ENCODE data around the gene ROR1. TPM values are rescaled to one million over a fixed set of nuclear protein-coding genes. Genes with fewer than 3 reads are reported as not detected.

Gene ROR1
- total and polyA plus RNA-seq, 2 of the 4 experiments (the other 2 are of a cell fraction) = 4.4 to 10.0 TPM

DNA sequence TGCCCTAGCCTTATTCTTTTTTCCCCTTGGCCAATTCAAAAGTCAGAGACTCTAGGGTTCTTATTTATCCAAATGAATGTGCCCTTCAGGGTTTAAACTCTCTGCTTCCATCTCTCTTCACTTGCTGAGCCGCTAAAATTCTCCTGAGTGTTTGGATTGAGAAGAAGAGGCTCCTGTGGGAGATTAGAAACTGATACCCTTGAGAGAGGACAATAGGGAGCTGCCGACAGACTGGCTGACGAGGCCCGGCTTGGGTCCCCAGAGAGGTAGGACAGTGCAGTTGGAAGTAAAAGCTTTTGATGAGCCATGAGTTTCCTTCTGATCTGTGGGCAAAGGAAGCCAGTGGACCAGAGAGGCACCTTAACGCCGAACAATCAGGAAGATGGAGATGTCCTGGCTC is 388.3 kb downstream of the ROR1 start:
- no peak overlapping the region for H3K27ac ChIP-seq (ENCODE audit: insufficient read depth, low read length)
- TF ChIP-seq BHLHE40 (IDR thresholded peaks at IDR 0.05; ENCODE audit: low read depth, low read length) (no peak), CHD1 (IDR thresholded peaks at IDR 0.05; ENCODE audit: low read depth, low read length) (no peak), RFX5 (IDR thresholded peaks at IDR 0.05; ENCODE audit: low read depth, low read length) (no peak), MXI1 (IDR thresholded peaks at IDR 0.05; ENCODE audit: borderline replicate concordance, low read depth, low read length) (no peak), FOS (IDR thresholded peaks at IDR 0.05; ENCODE audit: low read depth, low read length) (no peak)
- TF ChIP-seq, protein P1, sequence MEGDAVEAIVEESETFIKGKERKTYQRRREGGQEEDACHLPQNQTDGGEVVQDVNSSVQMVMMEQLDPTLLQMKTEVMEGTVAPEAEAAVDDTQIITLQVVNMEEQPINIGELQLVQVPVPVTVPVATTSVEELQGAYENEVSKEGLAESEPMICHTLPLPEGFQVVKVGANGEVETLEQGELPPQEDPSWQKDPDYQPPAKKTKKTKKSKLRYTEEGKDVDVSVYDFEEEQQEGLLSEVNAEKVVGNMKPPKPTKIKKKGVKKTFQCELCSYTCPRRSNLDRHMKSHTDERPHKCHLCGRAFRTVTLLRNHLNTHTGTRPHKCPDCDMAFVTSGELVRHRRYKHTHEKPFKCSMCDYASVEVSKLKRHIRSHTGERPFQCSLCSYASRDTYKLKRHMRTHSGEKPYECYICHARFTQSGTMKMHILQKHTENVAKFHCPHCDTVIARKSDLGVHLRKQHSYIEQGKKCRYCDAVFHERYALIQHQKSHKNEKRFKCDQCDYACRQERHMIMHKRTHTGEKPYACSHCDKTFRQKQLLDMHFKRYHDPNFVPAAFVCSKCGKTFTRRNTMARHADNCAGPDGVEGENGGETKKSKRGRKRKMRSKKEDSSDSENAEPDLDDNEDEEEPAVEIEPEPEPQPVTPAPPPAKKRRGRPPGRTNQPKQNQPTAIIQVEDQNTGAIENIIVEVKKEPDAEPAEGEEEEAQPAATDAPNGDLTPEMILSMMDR (conservative IDR thresholded peaks at IDR 0.05; ENCODE audit: low read depth, low read length) = no peak
- TF ChIP-seq, protein P2, sequence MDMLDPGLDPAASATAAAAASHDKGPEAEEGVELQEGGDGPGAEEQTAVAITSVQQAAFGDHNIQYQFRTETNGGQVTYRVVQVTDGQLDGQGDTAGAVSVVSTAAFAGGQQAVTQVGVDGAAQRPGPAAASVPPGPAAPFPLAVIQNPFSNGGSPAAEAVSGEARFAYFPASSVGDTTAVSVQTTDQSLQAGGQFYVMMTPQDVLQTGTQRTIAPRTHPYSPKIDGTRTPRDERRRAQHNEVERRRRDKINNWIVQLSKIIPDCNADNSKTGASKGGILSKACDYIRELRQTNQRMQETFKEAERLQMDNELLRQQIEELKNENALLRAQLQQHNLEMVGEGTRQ (IDR thresholded peaks at IDR 0.05; ENCODE audit: low read depth, low read length) = no peak
- no peaks in the 10 kb centered on the region; the same call in 1 of the 2 replicates for H3K9me1 ChIP-seq (ENCODE audit: insufficient read depth, low read length)
- H3K56ac ChIP-seq (ENCODE audit: extremely low read depth, insufficient read depth, low read length) = no peak overlapping the region
- no peak overlapping the region for H4K8ac ChIP-seq (ENCODE audit: low read depth in 2 of 2, low read length in 2 of 2)
- no peak overlapping the region for H2BK5ac ChIP-seq (ENCODE audit: low read depth, low read length, poor library complexity, severe bottlenecking)
- no peak overlapping the region for H3K4me2 ChIP-seq (ENCODE audit: low read depth, low read length)
- ATAC-seq (ENCODE audit: low read depth) = no peak
- no peak overlapping the region for H2AFZ ChIP-seq (replicated peaks; ENCODE audit: low read length, poor library complexity)
- H4K91ac ChIP-seq (ENCODE audit: insufficient read depth, low read depth, low read length) = no peak overlapping the region
- H4K5ac ChIP-seq (ENCODE audit: low read depth, low read length) = no peak overlapping the region
- BruUV-seq (replicated peaks) = no TSS peak
- H2BK15ac ChIP-seq (ENCODE audit: low read depth, low read length) = no peak overlapping the region
- no peak overlapping the region for H3K14ac ChIP-seq (replicated peaks; ENCODE audit: low read depth, low read length)
- peak overlapping the region; percentile 11; the same call in 1 of the 2 replicates for H2AK5ac ChIP-seq (ENCODE audit: low read depth, low read length)
- no peaks in the 10 kb centered on the region for H3K79me1 ChIP-seq (ENCODE audit: low read depth in 1 of 2, low read length in 2 of 2)
- WGBS, 2 experiments (ENCODE audit: extremely low coverage in 2 of 2, insufficient read length in 1 of 2) = 86% methylated on average over 5 of the region's 6 CpGs; no CpG with 5 or more reads in 1 of the 2 experiments
- CTCF ChIA-PET = interaction anchor here (2.5 kb wide), 1 partner anchor 24 kb away, joined by 7 read pairs; no protein-coding TSS in a partner anchor
- H3K27me3 ChIP-seq (ENCODE audit: control insufficient read depth, insufficient read depth, low read length) = no peaks in the 10 kb centered on the region
- in situ Hi-C loops (cut with MboI; ENCODE audit: low sequenced_read_pairs) = loop anchor here (5.0 kb wide), 1 partner anchor 80 kb away; no protein-coding TSS in a partner anchor
- intact Hi-C loops (cut with micrococcal nuclease) = loop anchor here (5.0 kb wide), 3 partner anchors 385 to 545 kb away; no protein-coding TSS in a partner anchor
- no peak overlapping the region for H2BK120ac ChIP-seq (ENCODE audit: low read depth, low read length)
- no peak overlapping the region for H3K4ac ChIP-seq (ENCODE audit: low read depth, low read length)
- no peak for DNase-seq
- POLR2A ChIA-PET (ENCODE audit: unreplicated experiment) = no interaction called here
- H3K4me3 ChIP-seq (ENCODE audit: insufficient read depth, low read depth, low read length) = no peak overlapping the region
- H2AK9ac ChIP-seq (replicated peaks; ENCODE audit: low read depth, low read length, poor library complexity) = no peak overlapping the region
- H3K18ac ChIP-seq (ENCODE audit: low read depth, low read length) = peak overlapping the region; percentile 35; the same call in 1 of the 2 replicates
- H2BK20ac ChIP-seq (ENCODE audit: low read depth, low read length) = 0 out of 2 replicates have a peak overlapping the region, but pooled peaks have one; percentile 1
- H3K9ac ChIP-seq (ENCODE audit: low read depth, low read length) = no peak overlapping the region
- H3K23ac ChIP-seq (ENCODE audit: low read depth, low read length) = no peak overlapping the region
- H3K9me3 ChIP-seq (ENCODE audit: control insufficient read depth, insufficient read depth, low read length) = no peaks in the 10 kb centered on the region
- dilution Hi-C loops (cut with HindIII; ENCODE audit: low sequenced_read_pairs, unreplicated experiment) = no loop called here
- H3K4me1 ChIP-seq (ENCODE audit: control insufficient read depth, insufficient read depth, low read length) = peaks cover 2% of the 10 kb centered on the region
- H4K20me1 ChIP-seq (ENCODE audit: insufficient read depth, low read length) = no peaks in the 10 kb centered on the region
- peaks cover 2% of the 10 kb centered on the region; the same call in 1 of the 2 replicates for H3K36me3 ChIP-seq (ENCODE audit: control insufficient read depth, insufficient read depth, low read length)
